ENCODE results near the gene LRRC40.
A peak's percentile ranks its signal among the peaks of the same experiment; 100 is the strongest.

Gene LRRC40

GRCh38 chr1:70228670-70229069 lies 23.3 kb upstream of the LRRC40 start:
- DNase-seq (ENCODE audit: low read depth): no peak
- no peak for TF ChIP-seq CTCF (IDR thresholded peaks at IDR 0.05; ENCODE audit: insufficient read depth, low read depth, low read length, missing control alignments)
- no peak overlapping the region for H3K4me3 ChIP-seq (ENCODE audit: low read depth, low read length)

- DNase-seq (ENCODE audit: low read depth): no peak
- no peak for TF ChIP-seq CTCF (IDR thresholded peaks at IDR 0.05; ENCODE audit: insufficient read depth, low read depth, low read length, missing control alignments)
- H3K4me3 ChIP-seq (ENCODE audit: low read depth, low read length): no peak overlapping the region
These were observed 22.1 kb upstream of the LRRC40 start for GRCh38 chr1:70227439-70227838.

GRCh38 chr1:70224954-70225353 lies 19.6 kb upstream of the LRRC40 start:
- no peak for DNase-seq (ENCODE audit: low read depth)
- TF ChIP-seq CTCF (IDR thresholded peaks at IDR 0.05; ENCODE audit: insufficient read depth, low read depth, low read length, missing control alignments): no peak
- H3K4me3 ChIP-seq (ENCODE audit: low read depth, low read length): no peak overlapping the region

GRCh38 chr1:70222716-70223235 lies 17.4 kb upstream of the LRRC40 start:
- peak overlapping the region; percentile 94 for H3K4me3 ChIP-seq (ENCODE audit: low read depth, low read length)

GRCh38 chr1:70221238-70222121 lies 16.1 kb upstream of the LRRC40 start, which contains the start of gene SRSF11:
Gene SRSF11 (plus strand): TSS chr1:70221380. CDS start chr1:70221637, 257 bp downstream.
- DNase-seq (ENCODE audit: low read depth): peak; percentile 97
- H3K4me3 ChIP-seq (ENCODE audit: low read depth, low read length): peak within 1 kb of the TSS; percentile 94
- TF ChIP-seq CTCF (IDR thresholded peaks at IDR 0.05; ENCODE audit: insufficient read depth, low read depth, low read length, missing control alignments): no peak

More at GRCh38 chr1:70222716-70223235, 17.4 kb upstream of the LRRC40 start:
- DNase-seq (ENCODE audit: low read depth): no peak
- no peak for TF ChIP-seq CTCF (IDR thresholded peaks at IDR 0.05; ENCODE audit: insufficient read depth, low read depth, low read length, missing control alignments)

- DNase-seq (ENCODE audit: low read depth): no peak
- H3K4me3 ChIP-seq (ENCODE audit: low read depth, low read length): peak overlapping the region; percentile 94
- TF ChIP-seq CTCF (IDR thresholded peaks at IDR 0.05; ENCODE audit: insufficient read depth, low read depth, low read length, missing control alignments): no peak
These were observed 15.3 kb upstream of the LRRC40 start for GRCh38 chr1:70220517-70221237.
